ENCODE results near the gene ELMO1.

ELMO1 gene

DNA sequence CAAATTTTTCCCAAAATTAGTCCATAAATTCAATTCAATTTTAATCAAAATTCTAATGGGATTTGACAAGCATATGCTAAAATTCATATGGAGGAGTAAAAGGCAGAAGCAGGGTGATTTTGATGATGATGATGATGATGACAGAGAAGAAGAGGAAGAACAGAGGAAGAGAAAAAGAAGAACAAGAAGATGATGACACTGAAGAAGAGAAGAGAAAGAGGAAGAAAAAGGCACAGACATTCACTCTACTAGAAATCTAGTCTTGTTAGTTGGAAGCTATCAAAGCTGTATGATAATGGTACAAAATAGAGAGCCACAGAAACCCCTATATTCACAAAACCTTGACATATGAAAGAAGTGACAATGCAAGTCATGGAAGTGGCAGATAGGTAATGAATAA lies 157.9 kb downstream of the ELMO1 start:
- no peak for DNase-seq

DNA sequence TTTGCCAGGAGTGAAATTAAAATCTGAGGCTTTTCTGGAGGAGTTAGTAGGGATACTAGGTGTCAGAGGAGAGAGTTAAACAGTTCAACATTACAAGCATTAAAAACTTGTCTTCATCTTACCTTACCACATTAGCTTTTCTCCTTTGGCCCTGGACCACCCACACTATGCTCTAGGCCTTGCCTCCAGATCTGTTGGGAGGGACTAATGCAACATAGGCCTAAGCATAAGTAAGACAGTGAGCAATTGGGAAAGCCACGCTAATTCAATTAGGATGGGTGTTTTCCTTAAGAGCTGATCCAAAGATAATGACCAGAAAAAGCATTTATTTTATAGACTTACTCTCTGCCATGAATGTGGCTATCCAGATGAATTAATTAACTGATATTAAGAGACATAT lies 158.9 kb downstream of the ELMO1 start:
- DNase-seq, result no peak

DNA sequence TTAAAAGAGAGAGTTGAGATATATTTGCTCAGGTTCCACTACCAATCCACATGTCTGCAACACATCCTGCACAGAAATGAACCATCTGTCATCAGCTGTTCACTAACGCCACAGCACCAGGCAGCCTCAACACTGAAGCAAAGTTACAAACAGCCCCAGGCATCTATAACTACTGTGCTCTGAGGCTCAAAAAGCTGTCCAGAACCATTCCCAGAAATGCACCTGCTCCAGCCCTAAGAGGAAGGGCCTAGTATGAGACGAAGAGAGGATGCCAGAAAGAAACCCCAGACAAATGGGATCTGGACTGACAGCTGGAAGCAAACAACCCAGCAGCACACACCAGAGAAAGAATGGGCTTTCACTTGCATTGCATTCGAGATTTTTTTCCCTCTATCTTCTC lies 159.3 kb downstream of the ELMO1 start:
- DNase-seq, result no peak

DNA sequence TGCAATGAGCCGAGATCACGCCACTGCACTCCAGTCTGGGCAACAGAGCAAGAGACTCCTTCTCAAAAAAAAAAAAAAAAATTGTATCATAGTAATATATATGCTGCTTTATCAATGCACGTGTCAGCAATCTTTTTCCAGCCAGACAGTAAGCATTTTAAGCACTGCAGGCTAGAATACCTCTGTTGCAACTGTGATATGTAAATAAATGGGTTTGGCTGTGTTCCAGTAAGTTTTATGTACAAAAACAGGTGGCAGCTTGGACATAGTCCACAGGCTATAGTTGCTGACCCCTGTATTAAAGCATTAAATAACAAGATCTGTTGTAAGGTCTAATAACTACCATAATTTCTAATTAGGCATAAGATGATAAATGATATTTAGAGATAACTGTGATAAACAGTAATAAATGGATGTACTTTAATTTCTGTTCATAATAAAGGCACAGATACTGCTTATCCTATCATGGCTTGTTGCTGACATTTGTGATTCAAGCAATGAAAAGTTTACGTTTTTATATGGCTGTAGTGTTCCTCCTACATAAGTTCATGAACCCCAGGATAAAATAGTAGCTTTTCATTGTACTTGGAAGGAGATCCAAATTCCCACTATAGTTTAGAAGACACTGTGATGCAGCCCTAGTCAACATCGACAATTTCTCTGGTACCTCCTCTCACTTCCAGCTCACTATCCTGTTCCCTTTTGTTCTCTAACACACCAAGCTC lies 161.4 kb downstream of the ELMO1 start:
- no peak for DNase-seq

DNA sequence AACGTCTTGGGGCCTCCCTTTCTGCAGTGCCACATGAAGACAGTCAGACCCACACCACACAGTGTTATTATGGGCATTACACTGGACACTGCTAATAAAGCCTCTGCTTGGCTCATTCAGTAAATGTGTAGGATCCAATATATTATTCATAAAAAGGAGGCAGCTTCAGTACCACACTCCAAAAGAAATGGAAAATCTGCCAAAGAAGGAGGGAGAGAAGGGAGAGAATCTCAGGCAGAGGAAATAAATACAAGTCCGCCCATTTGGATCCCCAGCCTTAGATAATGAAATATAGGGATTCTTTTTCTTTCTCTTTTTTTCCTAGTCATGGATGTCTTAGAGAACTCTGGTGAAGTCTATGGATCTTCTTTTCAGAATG lies 162.2 kb downstream of the ELMO1 start:
- no peak for DNase-seq

DNA sequence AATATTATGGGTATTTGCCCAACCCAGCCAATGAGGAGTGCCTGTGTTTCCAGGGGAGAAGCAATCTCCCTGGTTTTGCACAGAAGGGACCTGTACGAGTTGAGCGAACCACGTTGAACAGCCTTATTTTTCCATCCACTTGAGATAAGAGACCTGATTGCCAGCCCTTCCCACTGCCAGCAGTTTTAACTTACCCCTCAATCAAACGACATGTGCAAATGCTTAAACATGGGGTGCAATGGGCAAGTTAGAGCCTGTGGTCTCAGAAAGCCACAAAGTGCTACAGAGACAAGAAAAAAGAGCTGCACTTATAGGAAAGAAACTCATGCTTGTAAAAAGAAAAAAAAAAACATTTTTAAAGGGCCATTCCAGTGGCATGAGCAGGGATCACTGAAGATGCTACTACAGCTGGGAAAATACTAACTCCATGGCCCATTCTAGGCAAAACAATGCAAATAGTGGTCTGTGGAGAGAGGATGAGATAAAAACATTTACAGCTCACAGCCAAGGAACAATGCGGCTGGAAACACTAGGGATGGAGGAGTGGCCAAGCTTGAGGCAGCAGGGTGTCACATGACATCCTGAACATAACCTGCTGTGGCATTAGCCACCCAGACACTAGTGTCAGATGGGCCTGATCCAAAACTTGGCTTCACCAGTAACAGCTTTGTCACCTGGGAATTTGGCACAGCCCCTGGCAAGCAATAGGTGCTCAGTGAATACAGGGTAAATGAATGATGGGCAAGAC lies 162.8 kb downstream of the ELMO1 start:
- DNase-seq, result no peak

DNA sequence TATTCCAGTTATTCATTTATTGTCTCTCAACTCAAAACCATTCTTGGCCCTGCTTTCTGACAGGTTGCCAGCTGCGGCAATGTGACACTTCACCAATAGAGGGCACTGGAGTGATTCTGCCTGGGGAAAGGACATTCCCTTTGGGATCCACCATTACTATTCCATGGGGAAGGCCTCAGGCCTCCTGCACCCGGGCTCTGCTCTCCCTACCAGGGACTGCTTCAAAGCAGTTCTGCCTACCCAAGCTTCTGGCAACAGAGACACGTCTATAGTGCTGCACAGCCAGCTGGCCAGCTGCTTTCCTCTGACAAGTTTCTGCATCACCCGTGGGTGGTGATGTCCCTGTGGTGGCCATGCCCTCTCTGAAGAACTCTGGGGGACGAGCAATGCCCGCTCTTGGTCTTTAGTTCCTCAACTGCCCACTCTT lies 163.8 kb downstream of the ELMO1 start:
- peak in 2 of 4 experiments; percentile 8 to 15 for DNase-seq

DNA sequence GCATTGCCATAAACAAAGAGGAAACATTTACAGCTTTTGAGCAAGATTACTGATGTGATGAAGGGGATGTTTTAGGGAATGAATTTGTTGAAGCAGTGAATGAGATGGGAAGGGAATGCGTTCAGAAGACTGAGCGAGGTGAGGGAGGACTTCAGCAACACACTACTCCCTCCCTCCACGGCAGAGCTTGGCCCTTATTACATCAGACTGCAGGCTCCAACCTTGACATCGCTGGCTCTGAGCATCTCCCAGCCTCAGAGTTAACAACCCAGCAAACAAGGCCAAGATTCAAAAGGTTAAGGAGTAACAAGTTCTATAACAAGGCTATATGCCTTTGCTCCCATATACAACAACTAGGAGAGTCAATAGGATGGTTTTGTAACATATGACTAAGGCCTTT lies 164.4 kb downstream of the ELMO1 start:
- no peak for DNase-seq

DNA sequence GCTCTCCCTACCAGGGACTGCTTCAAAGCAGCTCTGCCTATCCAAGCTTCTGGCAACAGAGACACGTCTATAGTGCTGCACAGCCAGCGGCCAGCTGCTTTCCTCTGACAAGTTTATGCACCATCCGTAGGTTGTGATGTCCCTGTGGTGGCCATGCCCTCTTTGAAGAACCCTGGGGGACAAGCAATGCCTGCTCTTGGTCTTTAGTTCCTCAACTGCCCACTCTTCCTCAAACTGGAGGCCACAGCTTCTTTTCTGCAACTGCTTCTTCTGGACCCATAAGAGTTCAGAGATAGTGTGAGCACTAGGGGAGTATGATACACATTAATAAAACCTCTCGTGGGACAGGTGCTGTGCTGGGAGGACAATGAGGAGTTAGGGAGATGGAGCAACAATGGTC lies 164.9 kb downstream of the ELMO1 start:
- no peak for DNase-seq

DNA sequence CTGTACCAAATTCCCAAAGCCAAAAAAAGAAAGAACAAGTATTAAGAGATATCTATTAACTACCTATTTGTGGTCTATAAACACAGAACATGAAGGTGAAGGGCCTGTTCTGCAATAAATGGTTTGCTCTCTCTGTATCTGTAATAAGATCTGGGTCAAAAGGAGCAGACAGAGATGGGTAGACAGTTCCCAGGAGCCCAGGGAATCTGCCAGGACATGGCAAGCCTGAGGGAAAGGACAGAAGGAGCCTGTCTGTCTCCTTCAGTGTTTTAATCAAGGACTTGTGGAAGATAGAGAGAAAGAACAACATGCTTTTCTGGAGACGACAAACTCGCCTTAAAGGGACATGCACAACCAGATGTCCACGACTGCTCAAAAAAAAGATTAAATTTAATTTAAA lies 165.7 kb downstream of the ELMO1 start:
- no peak for DNase-seq

DNA sequence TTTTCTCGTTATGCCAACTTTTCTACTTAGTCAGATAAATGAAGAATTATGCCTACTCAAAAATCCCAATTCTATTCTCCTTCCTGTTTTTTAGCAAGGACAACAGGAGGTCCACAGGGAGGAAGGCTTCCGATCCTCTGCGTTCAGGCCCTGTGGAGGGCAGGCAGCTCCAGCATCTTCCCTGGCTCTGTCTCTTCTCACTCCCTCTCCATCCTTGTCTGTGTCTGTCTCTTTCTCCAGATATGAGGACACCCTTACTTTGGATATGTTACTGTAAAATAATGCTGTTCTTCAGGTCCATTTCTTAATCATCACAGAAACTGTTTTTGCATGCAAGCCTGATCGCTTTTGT lies 166.6 kb downstream of the ELMO1 start:
- DNase-seq, result no peak

DNA sequence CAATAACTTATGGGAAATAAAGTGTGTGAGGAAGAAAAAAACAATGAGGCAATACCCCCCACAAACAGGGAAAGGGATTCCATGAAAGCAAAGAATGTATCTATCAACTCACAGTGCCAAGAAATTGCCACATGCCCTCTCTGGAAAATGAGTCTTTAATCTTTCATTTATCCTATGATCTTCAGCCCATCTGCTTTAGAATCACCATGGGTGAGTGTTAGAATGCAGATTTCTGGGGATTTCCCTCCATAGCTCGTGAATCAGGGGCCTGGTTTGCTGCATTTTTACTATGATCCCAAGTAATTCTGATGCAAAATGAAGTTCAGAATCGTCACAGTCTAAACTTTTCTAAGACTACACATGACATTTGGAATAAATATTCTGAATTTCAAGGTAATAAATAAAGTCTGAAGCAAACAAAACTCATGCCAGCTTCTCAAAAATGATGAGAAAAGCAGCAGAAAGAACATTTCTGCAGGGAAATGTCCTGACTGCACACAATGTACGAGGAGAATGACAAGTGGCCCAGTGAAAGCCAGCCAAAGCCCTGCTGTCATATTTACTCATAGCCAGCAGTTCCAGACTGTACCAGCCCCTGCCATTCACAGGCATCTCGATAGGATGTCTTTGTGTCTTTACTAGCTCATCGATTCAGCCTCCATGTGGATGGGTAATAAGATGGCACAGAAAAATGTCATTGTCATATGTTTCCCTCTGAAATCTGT lies 167.1 kb downstream of the ELMO1 start:
- no peak for DNase-seq

DNA sequence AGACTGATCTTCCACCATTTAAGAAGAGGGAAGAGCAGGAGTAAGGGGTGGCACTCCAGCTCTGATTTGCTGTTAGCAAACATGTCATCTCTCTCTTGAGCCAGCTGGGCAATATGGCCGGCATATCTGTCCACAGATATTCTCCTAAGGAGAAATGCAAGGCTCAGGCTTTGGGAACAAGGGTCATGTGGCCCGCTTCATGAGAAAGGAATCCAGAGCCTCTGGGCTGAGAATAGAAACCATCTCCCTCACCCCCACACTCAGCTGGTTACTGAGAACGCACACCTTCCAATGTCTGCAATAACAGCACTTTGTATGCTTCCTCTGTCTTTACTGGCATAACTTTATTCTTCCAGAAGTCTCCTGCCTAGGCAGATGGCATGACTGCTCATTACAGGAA lies 171.2 kb downstream of the ELMO1 start:
- DNase-seq, result no peak

DNA sequence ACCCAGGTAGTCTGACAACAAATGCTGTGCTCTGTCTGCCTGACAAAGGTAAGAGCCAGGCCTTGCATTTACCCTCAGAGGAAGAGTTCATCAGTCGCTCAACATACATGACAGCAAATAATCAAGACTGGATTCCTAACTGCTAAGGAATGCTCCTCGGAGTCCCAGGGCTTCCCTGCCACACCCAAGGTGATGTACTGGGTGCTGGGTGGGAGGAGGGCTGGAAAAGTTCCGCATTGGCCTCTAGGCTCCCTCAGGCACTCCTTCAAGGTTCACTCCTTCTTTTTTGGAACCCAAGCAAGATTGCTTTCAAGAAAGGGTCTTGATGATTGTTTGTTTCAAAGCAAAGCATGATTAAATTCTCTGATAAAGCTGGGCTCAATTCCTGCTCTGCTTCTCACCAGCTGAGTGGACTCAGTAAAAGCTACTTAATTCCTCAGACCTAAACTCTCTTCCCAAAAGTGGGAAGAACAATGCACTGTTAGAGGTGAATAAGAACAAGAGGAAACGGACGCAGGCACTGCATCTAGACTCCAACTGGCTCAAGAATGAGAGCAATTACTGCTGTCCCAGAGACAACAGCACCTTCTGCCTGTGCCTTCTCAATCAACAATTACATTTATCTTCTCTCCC lies 173.5 kb downstream of the ELMO1 start:
- DNase-seq, result no peak

DNA sequence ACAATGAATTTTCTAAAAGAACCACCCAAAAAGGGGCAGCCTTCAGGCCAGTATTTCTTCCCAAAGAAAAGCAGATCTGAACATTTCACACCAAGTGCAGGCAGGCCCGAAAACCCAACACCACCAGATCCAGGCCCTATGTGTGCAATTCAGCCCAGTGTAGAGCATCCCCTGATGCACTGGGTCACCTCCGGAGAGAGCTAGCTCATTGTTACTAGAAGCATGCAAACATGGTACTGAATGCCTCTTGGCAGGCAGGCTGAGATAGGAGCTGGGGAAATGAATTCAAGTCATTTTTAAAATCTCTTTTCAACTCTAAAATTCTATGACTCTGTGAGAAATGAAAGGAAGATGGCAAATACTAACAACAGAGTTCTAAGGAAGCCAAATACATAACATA lies 174.8 kb downstream of the ELMO1 start:
- DNase-seq, result no peak

DNA sequence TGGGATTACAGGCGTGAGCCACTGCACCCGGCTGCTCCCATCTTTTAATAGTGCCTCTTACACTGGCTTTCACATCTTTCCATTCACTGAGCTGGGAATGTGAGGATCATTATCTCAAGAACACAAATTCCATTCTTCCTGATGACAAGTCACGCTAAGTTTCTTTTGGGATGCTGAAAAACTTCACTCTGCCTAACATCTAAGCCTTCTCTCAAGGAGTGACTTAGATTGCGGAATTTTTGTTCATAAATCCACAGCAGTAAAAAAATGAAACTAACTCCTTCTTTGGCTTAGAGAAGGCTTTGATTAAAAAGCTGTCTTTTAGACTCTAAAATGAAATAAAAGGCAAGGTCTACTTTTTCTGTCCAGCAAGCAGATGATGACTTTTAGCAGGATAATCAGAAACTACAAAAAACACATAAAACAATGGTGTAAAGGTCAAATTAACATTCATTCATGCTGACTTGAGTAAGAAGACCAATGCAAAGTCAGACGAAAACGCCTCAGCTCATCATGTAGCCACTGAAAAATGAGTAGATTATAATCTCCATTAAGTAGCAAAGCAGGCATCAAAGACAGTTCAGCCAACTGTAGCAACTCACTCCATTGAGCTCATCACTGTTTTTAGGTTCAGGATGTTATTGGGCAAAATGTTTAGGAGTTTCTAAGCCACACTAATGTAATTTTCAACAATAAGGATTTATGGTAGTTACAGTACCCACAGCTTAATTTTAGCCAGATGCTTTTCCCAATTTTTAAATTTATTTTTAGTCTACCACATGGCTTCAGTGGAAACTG lies 178.8 kb downstream of the ELMO1 start:
- no peak for DNase-seq

DNA sequence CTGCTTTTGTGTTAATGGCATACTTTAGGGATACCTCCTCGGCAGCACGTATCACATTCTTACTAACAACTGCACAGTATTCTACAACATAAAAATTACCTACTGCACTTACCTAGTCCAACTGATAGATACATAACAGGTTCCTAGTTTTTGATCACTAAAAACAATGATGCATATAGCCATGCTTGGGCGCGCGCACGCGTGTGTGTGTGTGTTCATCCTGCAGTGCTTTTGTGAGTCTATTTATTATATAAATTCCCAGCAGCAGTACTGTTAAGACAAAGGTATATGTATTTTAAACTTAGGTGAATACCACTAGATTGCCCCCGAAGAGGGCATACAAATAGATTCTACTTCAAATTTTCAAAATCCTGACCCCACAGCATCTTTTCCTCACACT lies 181.4 kb downstream of the ELMO1 start:
- no peak for DNase-seq

DNA sequence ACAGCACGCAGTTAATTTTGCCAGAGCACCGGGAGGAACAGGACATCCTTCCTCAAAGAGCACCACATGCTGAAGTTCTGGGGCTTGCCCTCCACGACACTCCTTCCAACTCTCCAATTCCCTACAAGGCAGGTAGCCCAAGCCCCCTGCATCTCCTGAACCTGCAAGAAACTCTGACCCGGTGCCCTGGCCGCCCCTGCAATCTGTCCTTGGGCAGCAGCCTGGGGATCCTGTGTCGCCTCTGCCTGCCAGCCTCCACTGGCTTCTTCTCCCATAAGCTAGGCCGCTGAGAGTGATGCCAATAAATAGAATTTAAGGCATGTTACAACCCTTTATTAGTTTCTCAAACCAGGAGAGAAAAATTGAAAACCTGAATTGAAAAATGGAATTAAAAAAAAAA lies 182.8 kb downstream of the ELMO1 start:
- DNase-seq, result no peak

DNA sequence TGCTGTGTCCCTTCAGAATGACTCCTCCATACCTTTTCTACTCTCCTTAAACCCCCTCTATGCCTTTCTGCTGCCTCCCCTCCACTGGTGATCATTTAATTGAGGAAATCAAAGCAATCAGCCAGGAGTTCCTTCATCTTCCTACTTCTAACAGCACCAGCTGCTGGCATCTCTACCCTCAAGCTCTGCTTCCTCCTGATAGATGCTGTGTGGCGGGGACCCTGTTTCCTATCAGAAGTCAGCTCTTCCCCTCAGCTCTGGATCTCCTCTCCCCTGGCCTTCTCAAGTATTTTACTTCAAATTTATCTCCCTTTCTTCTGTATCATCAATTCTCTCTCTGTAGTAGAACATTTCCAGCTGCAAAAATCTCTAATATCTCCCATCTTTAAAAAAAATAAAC lies 183.7 kb downstream of the ELMO1 start:
- no peak for DNase-seq

DNA sequence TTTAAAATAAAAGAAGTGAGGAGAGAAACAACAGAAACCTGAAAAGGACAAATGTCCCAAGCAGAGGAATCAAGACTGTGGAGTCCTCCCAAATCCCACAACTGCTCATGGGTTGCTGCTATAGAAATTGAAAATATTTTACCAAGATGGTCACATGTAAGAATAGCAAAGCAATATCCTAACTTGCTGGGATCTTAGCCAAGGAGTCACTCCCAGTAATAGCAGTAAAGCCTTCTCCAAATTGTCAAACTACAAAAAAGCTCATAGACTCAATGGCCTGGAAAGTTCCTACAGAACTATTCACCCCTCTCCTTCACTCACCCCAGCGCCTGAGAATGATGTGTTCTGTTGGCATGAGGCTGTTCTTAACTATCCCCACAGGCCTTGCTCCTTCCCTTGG lies 186.5 kb downstream of the ELMO1 start:
- DNase-seq, result no peak

DNA sequence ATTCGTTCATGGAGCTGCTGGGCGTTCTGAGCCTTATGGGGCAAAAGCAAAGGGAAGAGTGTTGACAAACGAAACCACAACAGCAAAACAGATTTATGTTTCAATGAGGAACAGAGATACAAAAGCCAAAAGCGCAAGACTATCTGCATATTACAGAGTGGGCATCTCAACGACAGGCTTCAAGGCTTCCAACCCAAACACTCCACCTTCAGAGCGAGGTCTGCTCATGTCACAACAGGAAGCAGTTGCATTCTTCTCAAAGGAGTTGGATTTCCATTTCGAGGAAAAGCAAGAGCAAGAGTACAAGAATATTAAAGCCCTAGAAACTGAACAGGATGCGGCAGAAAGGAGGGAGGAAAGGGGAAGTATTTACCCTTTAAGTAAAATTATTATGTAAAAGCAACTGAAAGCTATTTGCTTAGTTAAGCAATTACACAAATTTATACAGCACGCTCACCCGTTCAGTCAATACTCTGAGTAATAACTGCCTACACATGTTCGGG lies 189.3 kb downstream of the ELMO1 start:
- DNase-seq, result no peak

DNA sequence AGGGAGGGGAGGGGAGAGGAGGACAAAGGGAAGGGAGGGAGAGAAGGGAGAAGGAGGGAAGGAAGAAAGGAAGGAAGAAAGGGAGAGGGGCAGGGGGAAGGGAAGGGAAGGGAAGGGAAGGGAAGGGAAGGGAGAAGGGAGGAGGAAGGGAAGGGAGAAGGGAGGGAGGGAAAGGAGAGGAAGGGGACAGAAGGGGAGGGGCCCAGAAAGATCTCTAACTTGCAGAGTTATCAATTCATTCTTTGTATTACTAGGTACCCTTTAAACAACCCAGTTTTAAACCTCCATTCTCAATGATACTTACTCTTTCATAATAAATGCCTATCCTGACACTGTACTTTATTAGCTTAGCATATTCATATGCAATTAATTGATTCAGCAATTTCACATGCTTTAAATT lies 192.0 kb downstream of the ELMO1 start:
- DNase-seq, result no peak
